Stimulated activated CD4-positive, alpha-beta T cell treated with anti-CD3 and anti-CD28 coated beads, Interleukin-12 subunit alpha, Interleukin-12 subunit beta, amount 100 ng/mL, for 4 hours (primary cell): ENCODE measurements around the gene ZC3H14.
A peak's percentile ranks its signal among the peaks of the same experiment; 100 is the strongest.

Experiments used
- DNase-seq: peaks from one replicate; pipeline ENCODE4 v3.0.0-alpha.2; 2020

The ZC3H14 gene

GRCh38 chr14:88611878-88612277 lies 49.0 kb downstream of the ZC3H14 start:
- no peak for DNase-seq

- no peak for DNase-seq
Observed at GRCh38 chr14:88612981-88613380, 50.1 kb downstream of the ZC3H14 start.

GRCh38 chr14:88613552-88614010 lies 50.7 kb downstream of the ZC3H14 start:
- no peak for DNase-seq

GRCh38 chr14:88614218-88614907 lies 51.5 kb downstream of the ZC3H14 start:
- DNase-seq = no peak

GRCh38 chr14:88616697-88617096 lies 53.9 kb downstream of the ZC3H14 start:
- no peak for DNase-seq

GRCh38 chr14:88617479-88617878 lies 54.6 kb downstream of the ZC3H14 start:
- no peak for DNase-seq

GRCh38 chr14:88618476-88618875 lies 55.6 kb downstream of the ZC3H14 start:
- no peak for DNase-seq

- DNase-seq = no peak
Observed at GRCh38 chr14:88621100-88621499, 58.3 kb downstream of the ZC3H14 start.

GRCh38 chr14:88625671-88626070 lies 62.8 kb downstream of the ZC3H14 start:
- DNase-seq = no peak

- no peak for DNase-seq
Observed at GRCh38 chr14:88628033-88628432, 65.2 kb downstream of the ZC3H14 start.

- DNase-seq = no peak
Observed at GRCh38 chr14:88628462-88628861, 65.6 kb downstream of the ZC3H14 start.

- DNase-seq = no peak
Observed at GRCh38 chr14:88630565-88630964, 67.7 kb downstream of the ZC3H14 start.

- no peak for DNase-seq
Observed at GRCh38 chr14:88631091-88631490, 68.3 kb downstream of the ZC3H14 start.

- DNase-seq = no peak
Observed at GRCh38 chr14:88632512-88632911, 69.7 kb downstream of the ZC3H14 start.

GRCh38 chr14:88639221-88639620 lies 76.4 kb downstream of the ZC3H14 start:
- DNase-seq = no peak

- DNase-seq = no peak
Observed at GRCh38 chr14:88660056-88660455, 97.2 kb downstream of the ZC3H14 start.

- peak; percentile 13 for DNase-seq
Observed at GRCh38 chr14:88667555-88668273, 104.9 kb downstream of the ZC3H14 start.

GRCh38 chr14:88668448-88669116 lies 105.7 kb downstream of the ZC3H14 start:
- DNase-seq = no peak

- no peak for DNase-seq
Observed at GRCh38 chr14:88669346-88669745, 106.5 kb downstream of the ZC3H14 start.
